Measurements from ENCODE around the gene ORMDL2.
"Not testable (repeated sequence)": the region's sequence is repeated elsewhere in the genome, so short reads cannot be mapped to it uniquely, and the experiment has no call there.

Gene ORMDL2

GRCh38 chr12:55829967-55830600 lies 12.2 kb downstream of the ORMDL2 start:
- no peak for DNase-seq

- DNase-seq = no peak
Measured at GRCh38 chr12:55830601-55831446, 13.0 kb downstream of the ORMDL2 start.

GRCh38 chr12:55831447-55831815 lies 13.6 kb downstream of the ORMDL2 start:
- DNase-seq = no peak

GRCh38 chr12:55833056-55833455 lies 15.2 kb downstream of the ORMDL2 start:
- DNase-seq = no peak

GRCh38 chr12:55834400-55834799 lies 16.6 kb downstream of the ORMDL2 start:
- not testable (repeated sequence) for DNase-seq

GRCh38 chr12:55838361-55838760 lies 20.5 kb downstream of the ORMDL2 start:
- DNase-seq = no peak

- no peak for DNase-seq
Measured at GRCh38 chr12:55839345-55840140, 21.7 kb downstream of the ORMDL2 start.

- DNase-seq = no peak
Measured at GRCh38 chr12:55840581-55841351, 22.9 kb downstream of the ORMDL2 start.

- DNase-seq = peak in 1 of 2 experiments; percentile 25
Measured at GRCh38 chr12:55842681-55843429, 25.0 kb downstream of the ORMDL2 start, which contains the start of gene MMP19. Gene MMP19, minus strand, starts transcription at chr12:55842936. Its CDS starts 106 bp downstream, at chr12:55842830.

GRCh38 chr12:55843431-55843830 lies 25.6 kb downstream of the ORMDL2 start:
- no peak for DNase-seq

- no peak for DNase-seq
Measured at GRCh38 chr12:55844961-55845360, 27.1 kb downstream of the ORMDL2 start.

GRCh38 chr12:55845361-55845760 lies 27.5 kb downstream of the ORMDL2 start:
- no peak for DNase-seq

GRCh38 chr12:55845785-55846496 lies 28.1 kb downstream of the ORMDL2 start:
- no peak for DNase-seq

- DNase-seq = no peak
Measured at GRCh38 chr12:55847033-55847432, 29.2 kb downstream of the ORMDL2 start.

GRCh38 chr12:55847603-55848291 lies 29.9 kb downstream of the ORMDL2 start:
- peak; percentile 77 to 87 for DNase-seq

GRCh38 chr12:55849616-55850343 lies 31.9 kb downstream of the ORMDL2 start:
- no peak for DNase-seq

GRCh38 chr12:55850401-55850800 lies 32.6 kb downstream of the ORMDL2 start:
- DNase-seq = no peak

GRCh38 chr12:55850893-55851292 lies 33.1 kb downstream of the ORMDL2 start:
- DNase-seq = no peak

GRCh38 chr12:55852740-55853139 lies 34.9 kb downstream of the ORMDL2 start:
- DNase-seq = no peak

- no peak for DNase-seq
Measured at GRCh38 chr12:55861396-55861795, 43.6 kb downstream of the ORMDL2 start.

All from AML-193 (cell line).